GM21423 (cell line): ENCODE results near the gene CAVIN4.

Source experiments
- ATAC-seq: cut with Tn5 transposase; IDR thresholded peaks from one replicate; pipeline ENCODE4 v1.9.1; 2021; ENCODE audit warnings: mild to moderate bottlenecking, moderate library complexity; ENCODE audit not compliant: unreplicated experiment

Gene CAVIN4, protein sequence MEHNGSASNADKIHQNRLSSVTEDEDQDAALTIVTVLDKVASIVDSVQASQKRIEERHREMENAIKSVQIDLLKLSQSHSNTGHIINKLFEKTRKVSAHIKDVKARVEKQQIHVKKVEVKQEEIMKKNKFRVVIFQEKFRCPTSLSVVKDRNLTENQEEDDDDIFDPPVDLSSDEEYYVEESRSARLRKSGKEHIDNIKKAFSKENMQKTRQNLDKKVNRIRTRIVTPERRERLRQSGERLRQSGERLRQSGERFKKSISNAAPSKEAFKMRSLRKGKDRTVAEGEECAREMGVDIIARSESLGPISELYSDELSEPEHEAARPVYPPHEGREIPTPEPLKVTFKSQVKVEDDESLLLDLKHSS

DNA sequence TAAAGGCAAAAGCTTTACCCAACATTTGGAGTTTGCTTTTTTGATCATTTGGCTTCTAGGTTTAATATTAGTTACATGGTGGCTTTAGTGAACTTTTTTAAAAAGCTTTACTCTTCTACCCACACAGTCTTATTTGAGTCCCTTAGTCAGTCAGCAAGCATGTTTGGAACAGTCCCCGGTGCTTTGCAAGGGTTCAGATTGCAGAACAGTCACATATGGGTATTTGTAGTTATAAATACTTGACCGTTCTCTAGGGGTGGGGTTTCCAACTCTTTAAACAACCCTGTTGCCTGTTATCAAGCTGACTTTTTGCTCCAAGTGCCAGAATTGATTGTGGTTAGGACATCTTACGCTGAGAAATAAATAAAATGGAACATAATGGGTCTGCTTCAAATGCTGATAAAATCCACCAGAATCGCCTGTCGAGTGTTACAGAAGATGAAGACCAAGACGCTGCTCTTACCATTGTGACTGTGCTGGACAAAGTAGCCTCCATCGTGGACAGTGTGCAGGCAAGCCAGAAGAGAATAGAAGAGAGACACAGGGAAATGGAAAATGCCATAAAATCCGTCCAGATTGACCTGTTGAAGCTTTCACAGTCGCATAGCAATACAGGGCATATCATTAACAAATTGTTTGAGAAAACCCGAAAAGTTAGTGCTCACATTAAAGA is at the start of gene CAVIN4:
TSS of gene CAVIN4 (plus strand) at position 304 of the 673 bp plus-strand sequence. CDS start at position 369, 65 bp downstream.
- ATAC-seq: no peak

DNA sequence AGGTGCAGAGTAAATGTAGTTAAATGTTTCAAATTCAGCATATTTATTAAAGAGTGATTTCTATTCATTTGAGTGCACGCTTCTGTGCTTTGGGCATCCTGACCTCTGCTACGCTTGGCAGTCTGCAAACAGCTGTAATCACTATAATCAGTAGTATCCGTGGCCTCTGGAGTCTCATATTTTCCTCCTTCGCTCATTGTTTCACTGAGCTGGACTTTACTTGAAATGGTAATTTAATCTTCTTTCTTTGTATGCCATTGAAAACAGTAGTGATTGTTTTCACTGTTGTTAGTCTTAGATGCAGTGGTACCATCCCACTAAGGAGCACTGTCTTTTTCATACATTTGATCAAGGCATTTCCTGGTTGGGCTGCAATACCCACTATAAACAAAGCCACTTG is 43.5 kb upstream of the CAVIN4 start:
- no peak for ATAC-seq

DNA sequence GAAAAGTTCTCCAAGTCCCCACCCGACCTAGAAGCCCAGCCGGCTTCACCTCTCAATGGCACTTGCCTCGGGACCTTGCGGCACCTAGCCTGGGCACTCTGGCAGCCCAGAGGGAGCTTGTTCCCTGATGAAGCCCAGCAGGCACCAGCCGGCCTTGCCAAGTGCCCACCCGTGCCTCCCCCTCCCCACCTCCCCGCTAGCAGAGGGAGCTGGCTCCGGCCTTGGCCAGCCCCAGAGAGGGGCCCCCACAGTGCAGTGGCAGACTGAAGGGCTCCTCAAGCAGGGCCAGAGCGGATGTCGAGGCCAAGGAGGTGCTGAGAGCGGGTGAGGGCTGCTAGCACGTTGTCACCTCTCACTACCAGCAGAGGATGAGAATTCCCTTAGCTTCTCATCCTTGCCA is 37.6 kb upstream of the CAVIN4 start:
- no peak for ATAC-seq

DNA sequence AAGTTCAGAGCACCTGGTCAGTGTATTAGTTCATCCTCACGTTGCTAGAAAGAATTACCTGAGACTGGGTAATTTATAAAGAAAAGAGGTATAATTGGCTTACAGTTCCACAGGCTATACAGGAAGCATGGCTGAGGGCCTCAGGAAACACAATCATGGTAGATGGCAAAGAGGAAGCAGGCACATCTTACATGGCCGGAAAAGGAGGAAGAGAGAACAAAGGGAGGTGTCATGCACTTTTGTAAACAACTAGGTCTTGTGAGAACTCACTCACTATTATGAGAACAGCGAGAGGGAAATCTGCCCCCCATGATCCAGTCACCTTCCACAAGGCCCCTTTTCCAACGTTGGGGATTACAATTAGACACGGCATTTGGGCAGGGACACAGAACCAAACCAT is 28.8 kb upstream of the CAVIN4 start:
- no peak for ATAC-seq

DNA sequence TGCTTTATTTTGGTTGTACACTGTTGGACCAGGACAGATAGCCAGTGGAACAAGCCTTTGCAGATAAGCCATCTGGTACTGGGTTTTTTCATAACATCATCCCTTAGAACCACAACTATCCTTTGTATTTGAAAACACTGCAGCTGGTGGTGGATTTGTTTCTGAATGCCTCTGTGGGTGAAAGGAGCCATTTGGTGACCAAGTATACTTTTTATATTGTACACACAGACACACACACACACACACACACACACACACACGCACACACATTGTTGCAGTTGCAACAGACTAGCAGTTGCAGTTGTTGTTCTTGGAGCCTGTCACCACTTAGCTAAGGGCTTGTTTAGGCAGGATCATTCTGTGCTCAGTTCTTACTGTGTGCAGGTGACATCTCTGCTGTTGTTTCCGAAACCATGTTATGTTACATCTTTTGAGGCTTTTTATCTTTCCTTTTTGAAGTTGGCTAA is 22.9 kb upstream of the CAVIN4 start:
- ATAC-seq: no peak

DNA sequence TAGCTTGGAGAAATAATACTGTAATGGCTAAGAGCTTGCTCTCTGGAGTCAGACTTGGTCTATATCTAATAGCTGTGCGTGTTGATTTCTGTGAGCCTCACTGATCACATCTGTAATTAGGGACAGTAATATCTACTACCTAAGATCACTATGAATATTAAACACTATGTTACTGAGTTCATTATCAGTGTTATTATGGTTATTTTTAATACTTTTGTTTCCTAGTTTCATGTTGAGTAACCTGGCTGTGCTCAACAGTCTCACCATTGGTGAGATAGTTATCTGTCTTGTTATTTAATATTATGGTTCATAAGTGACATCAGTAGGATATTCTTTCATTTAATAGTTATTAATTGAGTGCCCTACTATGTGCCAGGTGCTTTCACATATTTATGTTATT is 22.4 kb upstream of the CAVIN4 start:
- no peak for ATAC-seq

DNA sequence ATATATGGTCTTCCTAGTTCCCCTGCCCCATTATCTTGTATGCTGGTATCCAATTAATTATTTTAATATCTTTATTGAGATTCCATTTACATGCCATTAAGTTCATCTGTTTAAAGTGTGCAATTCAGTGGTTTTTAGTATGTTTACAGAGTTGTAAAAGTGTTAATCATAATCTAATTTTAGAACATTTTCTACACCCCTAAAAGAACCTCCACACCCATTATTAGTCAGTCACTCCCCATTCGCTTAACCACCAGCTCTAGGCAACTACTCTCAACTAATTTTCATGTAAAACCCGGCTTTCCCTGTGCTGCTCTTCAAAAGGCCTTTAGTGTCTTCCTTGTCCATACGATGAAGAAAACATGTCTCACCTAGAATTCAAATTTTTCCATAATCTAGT is 20.8 kb upstream of the CAVIN4 start:
- ATAC-seq: no peak

DNA sequence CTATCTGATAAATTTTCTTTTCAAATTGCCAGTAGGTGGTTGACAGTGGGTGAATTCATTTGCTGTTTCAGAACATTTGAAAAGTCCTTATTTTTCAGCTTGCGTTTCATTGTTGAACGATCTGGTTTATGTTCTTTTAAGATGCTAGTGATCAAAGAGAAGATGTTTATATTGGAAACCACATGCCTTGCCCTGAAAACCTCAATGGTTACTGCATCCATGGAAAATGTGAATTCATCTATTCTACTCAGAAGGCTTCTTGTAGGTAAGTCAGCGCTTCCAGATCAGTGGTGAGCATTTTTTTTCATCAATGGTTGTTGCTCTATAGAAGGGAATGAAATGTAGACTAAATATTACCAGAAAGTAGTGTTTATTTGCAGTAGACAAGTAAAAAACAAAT is 16.6 kb upstream of the CAVIN4 start:
- ATAC-seq: no peak

DNA sequence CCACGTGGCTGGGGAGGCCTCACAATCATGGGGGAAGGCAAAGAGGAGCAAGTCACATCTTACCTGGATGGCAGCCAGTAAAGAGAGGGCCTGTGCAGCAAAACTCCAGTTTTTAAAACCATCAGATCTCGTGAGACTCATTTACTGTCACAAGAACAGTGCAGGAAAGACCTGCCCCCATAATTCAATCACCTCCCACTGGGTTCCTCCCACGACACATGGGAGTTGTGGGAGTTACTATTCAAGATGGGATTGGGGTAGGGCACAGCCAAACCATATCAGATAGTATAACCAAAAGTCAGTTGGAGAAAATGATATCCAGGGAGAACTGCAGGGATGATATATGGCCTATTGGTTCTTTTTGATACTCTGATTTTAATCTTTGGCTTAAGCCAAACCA is 10.0 kb upstream of the CAVIN4 start:
- ATAC-seq: no peak

DNA sequence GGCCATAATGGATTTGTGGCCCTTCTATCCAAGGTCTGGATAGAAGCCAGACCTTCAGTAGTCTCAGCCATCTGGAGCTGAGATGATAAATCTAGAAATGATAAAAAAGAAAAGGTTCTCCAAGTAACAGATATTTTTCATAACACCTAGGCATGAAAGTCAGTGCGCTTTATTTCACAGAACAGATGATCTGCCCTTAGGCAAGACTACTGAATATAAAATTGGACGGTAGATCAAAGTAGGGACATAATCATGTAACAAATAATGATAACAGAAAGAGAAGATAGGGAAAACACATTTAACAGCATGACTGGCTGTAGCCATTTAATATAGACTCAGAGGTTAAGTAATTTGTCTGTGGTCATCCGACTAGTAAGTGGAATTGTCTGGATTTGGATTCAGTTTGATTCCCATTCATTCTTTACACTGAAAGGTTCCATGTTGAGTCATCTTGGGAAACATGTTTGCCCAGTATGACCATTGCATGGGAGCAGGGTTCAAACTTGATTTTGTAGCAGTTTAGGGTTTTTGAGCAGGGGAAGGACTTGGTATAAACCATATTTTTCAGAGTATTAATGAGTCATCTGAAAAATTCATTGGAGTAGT is 4.1 kb upstream of the CAVIN4 start:
- ATAC-seq: no peak

DNA sequence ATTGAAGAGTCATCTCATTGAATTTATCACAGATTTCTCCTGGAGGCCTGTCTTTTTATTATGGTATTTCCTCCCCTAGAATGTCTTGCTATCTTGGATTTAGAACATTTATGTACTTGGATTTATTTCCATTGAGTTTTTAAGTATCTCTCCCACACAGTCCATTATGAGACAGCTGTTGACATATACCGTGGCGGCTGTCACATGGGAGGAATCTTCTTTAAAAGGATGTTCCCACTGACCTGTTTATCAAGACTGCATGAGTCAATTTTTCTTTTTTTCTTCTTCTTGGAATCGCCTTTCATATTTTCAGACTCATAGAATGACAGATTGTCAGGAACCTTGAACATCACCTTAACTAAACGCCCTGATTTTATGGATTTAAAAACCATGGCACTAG is 2.9 kb upstream of the CAVIN4 start:
- ATAC-seq: no peak

DNA sequence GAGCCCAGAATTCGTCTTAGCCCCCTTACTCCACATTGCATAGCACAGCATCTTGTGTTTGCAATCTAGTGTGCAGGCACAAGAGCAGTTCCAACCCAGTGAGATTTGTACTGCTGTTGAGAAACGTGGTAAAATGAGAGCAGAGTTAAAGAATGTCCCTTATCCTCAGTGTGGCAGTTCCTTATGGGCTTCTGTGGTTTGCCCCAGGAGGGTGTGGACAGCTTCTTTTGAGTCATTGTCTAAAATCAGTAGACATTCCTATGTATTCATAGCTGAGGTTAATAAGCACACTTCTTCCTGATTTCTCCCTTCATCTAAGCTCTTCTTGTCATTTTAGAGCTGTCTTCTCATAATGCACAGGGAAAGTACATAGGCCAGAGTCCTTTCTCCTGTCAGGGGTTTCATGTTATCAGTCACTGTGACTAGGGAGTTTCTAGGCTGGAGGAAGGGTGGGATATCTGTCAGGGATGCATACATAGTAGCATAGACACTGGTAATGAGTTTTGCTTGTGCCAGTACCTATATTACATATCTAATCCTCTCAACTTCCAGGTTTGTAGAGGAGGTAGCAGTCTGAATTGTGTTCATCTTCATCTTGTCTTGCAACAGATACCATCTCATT is 2.0 kb upstream of the CAVIN4 start:
- no peak for ATAC-seq

DNA sequence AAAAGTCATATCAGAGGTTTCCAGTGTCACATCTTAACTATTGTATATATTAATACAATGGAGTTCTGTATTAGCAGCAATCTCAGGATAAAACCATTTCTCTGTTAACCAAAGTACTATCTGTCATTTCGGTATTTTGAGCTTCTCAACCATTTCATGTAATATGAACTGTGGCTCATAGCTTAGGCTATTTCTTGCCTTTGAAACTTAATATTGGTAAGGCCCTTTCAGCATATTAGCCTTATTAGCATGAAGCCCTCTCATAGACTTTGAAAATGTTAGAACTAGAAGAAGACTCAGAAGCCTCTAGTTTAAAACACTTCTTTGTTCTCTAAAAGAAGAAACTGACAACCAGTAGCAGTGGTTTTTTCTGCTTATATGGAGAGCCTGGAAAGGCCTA is 731 bp downstream of the CAVIN4 start:
- no peak for ATAC-seq

DNA sequence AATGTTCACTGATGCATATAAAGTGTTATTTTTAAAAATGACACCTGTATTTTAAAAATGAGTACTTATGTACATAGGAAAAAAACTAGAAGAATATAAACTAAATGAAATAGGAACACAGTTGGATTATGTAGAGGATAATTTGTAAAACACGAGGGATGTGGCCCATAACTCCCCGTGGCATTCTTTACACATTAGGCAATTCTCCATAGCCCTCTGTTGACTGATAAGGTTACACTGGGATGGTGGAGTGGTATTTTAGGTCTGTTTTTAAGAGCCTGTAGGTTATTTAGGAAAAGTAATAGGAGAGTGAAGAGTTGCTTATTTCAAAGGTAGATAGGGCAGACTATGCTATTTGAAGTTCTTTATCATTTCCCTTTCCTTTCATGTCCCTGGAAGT is 1.8 kb downstream of the CAVIN4 start:
- ATAC-seq: no peak

DNA sequence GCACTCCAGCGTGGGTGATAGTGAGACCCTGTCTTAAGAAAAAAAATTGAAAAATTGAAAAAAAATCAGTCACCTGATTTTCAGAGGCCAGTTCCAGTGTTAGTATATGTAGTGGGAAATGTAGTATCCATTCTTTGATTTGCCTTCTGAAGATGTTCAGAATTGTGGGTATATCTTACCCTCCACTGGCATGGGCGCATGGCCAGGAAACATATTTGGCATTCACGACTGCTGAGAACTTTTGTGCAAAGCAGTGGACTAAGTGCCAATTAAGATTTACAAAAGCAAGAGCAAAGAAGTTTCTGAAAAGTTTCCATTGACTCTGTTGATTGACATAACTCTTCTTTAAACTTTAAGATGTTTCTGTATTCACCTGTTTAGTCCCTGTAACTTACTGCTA is 2.4 kb downstream of the CAVIN4 start:
- ATAC-seq: no peak

DNA sequence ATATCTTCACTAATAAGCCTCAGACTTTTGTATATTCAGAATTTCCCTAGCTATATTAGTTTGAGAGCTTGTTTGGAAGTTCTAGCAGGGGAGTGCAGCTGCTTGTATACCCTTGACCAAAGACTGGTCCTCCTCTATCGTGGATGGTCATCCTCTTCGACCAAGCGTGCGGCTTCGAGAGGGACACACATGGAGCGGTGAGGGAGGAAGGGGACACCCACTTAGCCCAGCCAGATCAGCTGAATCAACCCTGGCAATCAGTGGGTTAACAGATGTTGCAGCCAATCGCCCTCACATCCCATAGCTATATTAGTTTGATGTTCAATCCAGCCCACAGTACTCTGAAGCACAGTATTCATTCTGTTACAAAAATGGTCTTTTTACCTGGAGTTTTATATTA is 3.2 kb downstream of the CAVIN4 start:
- ATAC-seq: no peak

DNA sequence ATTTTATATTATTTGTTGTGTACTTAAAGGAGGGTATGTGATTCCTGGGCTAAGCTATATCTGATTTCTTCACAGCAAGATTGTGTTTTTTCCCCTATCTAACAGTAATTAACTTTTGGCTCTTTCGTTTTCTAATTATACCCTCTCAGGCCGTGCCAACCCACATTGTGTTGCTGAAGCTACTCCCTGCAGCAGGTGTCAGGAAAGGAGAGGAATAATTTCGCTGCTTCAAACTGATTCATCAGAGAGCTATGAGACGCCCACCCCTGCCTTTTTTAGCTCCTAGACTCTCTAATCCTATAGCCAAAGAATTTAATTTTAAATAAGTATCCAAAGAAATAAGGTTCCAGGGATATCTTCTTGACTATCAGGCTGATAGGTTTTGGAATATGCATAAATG is 3.8 kb downstream of the CAVIN4 start:
- no peak for ATAC-seq

DNA sequence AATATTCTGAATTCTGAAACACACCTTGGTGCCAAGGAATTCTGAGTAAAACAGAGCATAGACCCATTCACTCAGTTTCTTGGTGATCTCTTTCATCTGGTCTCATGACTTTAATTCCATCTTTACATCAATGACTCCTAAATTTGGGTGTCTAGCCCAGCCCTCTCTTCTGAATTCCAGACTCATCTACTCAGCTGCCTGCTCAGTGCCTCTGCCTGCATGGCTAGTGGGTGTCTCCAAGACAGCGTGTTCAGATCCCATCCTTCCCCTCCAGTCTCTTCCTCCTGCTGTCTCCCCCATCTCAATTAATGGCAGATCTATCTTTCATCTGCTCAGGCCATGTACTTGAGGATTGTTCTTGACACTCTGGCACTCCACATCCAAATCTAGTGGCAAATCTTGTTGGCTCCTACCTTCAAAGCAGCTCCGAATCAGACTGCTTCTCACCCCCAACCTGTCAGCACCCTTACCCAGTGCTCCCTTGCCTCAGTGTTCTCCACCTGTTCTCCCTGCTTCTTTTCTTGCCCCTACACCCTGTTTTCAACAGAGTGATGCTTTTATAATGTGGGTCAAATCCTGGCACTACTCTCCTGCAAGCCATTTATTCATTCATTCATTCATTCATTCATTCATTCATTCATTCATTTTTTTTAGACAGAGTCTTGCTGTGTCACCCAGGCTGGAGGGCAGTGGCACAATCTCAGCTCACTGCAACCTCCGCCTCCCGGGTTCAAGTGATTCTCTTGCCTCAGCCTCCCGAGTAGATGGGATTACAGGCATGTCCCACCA is 5.3 kb downstream of the CAVIN4 start:
- ATAC-seq: no peak

DNA sequence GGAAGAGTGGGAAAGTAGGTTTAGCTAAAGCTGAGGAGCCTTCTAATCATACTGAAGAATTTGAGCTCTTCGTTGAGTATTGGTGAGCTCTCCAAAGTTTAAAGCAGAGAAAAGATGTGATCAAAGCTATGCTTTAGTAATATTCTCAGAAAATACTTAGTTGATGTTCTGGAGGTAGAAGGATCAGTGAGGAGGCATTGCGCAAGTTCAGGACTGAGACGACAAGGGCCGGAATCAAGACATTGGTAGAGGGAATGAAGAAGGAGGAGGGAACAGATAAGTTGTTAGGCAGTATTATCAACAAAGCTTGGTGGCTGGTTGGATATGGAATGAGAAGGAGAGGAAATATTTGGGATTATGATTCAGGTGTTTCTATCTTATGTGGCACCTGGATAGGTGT is 7.1 kb downstream of the CAVIN4 start:
- no peak for ATAC-seq

DNA sequence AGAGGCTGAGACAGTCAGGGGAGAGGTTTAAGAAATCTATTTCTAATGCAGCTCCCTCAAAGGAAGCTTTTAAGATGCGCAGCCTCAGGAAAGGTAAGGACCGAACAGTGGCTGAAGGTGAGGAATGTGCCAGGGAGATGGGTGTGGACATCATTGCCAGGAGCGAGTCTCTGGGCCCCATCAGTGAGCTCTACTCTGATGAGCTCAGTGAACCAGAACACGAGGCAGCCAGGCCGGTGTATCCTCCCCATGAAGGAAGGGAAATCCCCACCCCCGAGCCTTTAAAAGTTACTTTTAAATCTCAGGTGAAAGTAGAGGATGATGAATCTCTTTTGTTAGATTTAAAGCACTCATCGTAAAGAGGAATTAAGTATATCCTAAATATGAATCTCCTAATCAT is 8.2 kb downstream of the CAVIN4 start:
- ATAC-seq: no peak

DNA sequence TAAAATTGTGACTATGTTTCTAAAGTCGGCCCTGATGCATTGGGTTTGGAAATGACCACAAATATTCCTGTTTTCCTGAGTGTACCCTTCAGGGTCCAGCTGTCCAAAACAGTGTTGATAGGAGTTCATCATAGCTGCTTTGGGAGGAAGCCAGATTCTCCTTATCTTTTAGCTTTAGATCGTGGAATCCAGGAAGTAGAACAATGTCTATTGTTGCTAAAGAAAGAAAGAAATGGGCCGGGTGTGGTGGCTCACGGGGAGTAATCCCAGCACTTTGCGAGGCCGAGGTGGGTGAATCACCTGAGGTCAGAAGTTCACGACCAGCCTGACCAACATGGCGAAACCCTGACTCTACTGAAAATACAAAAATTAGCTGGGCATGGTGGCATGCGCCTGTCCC is 9.5 kb downstream of the CAVIN4 start:
- ATAC-seq: no peak
